Kidney tubule cell (primary cell): Measurements from ENCODE around the gene DNAJC12.
"Not testable (repeated sequence)": the region's sequence is repeated elsewhere in the genome, so short reads cannot be mapped to it uniquely, and the experiment has no call there.

Experiments
- DNase-seq: peaks from one replicate; pipeline ENCODE4 v3.0.0-alpha.2; 2018; ENCODE audit warnings: low spot score

The DNAJC12 gene

DNA sequence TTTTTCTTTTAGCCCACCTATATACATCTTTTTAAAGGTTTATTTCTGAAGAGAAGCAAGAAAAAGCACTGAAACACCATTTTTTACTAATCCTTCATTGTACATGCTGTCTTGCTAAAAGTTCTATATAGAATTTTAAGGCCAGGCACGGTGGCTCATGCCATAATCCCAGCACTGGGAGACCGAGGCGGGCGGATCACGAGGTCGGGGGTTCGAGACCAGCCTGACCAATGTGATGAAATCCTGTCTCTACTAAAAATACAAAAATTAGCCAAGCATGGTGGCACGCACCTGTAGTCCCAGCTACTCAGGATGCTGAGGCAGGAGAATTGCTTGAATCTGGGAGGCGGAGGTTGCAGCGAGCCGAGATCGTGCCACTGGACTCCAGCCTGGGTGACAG lies 1.5 kb upstream of the DNAJC12 start:
- not testable (repeated sequence) for DNase-seq

- DNase-seq: no peak
Observed at GRCh38 chr10:67836972-67837371, 1.0 kb downstream of the DNAJC12 start.

DNA sequence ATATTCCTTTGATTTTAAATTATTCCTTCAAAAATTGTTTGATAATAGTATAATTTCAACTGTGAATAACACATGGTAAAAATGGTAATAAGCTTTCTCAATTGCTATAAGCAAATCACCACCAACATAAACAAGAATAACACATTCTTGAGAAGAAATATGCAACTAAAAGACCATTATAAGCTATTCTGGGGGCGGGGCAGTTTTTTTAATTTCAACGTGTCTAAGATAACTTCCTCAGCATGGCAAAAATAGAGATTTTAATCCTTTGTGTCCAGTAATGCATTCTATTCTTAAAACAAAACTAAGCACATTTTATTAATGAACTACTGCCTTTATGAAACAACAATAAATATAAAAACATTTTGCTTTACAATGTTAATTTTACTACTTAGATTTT lies 1.5 kb downstream of the DNAJC12 start:
- DNase-seq: no peak

- DNase-seq: not testable (repeated sequence)
Observed at GRCh38 chr10:67835541-67836394, 2.2 kb downstream of the DNAJC12 start.

DNA sequence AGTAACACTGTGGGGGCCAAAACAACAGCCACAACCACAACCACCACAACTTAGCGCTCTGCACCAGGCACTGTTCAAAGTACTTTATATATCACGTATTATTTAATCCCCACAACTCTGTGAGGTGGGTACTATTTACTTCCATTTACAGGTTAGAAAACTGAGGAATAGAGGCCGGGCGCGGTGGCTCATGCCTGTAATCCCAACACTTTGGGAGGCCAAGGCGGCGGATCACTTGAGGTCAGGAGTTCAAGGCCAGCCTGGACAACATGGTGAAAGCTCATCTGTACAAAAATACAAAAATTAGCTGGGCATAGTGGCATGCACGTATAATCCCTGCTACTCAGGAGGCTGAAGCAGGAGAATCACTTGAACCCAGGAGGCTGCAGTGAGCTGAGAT lies 3.6 kb downstream of the DNAJC12 start:
- no peak for DNase-seq

GRCh38 chr10:67827811-67828210 lies 10.2 kb downstream of the DNAJC12 start:
- DNase-seq: no peak

GRCh38 chr10:67819768-67820204 lies 18.2 kb downstream of the DNAJC12 start:
- DNase-seq: peak; percentile 97

GRCh38 chr10:67818323-67818722 lies 19.7 kb downstream of the DNAJC12 start:
- peak; percentile 97 for DNase-seq

DNA sequence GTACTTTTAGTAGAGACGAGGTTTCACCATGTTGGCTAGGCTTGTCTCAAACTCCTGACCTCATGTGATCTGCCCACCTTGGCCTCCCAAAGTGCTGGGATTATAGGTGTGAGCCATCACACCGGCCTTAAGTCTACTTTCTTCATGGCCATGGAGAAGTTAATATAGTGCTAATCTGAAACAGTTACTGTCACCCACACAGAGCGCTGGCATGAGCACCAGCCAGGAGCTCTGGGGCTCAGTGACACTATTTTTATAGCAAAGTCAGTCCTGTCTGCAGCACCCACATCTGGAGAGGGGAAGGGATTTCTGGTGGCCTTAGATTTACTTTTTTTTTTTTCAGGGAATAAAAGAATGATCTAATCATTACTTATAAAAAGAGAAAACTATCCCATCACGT lies 21.3 kb downstream of the DNAJC12 start:
- DNase-seq: no peak

DNA sequence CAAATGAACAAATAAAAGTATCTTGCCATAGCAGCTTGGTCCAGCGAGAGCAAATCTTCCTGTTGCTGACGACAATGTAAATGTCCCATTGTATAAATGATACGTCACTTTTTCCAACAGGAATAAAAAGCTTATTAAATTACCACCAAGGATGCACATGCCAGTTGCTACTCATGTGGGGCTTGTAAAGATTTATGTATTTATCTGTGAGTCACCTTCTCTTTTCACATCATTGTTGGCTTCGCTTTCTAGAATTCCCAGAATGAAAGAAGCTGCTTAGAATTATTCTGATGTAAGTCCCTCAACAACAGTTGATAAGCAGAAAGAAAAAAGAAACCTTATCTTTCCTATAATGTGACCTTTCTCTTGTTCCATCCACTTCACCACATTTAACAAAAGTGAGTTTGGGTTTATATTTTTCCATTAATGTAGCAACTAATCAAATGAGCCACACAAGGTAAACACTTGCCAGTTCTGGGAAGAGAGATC lies 22.4 kb downstream of the DNAJC12 start:
- peak; percentile 22 for DNase-seq

GRCh38 chr10:67812007-67812406 lies 26.0 kb downstream of the DNAJC12 start:
- no peak for DNase-seq

DNA sequence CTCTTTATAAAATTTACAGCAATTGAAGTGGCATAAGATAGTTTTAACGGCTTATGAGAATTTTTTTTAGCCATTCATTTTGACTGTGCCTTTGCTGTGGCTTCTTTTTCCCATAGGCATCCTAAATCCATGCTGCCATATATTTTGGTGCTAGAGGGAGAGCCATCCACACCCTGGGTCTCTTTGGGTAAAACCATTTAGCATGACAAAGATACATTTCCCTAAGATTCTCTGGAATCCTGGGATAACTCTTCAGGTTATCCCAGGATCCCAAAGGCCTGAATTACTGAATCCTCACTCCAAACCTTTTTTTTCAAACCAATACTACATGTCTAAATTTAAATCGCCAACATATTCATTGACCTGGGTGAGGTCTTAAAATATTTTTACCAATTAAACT lies 28.9 kb downstream of the DNAJC12 start:
- DNase-seq: no peak

- DNase-seq: no peak
Observed at GRCh38 chr10:67808704-67809103, 29.3 kb downstream of the DNAJC12 start.

- DNase-seq: no peak
Observed at GRCh38 chr10:67807855-67808456, 30.0 kb downstream of the DNAJC12 start.

- DNase-seq: peak; percentile 41
Observed at GRCh38 chr10:67804395-67804678, 33.7 kb downstream of the DNAJC12 start.

- peak; percentile 26 for DNase-seq
Observed at GRCh38 chr10:67803588-67804394, 34.2 kb downstream of the DNAJC12 start.

DNA sequence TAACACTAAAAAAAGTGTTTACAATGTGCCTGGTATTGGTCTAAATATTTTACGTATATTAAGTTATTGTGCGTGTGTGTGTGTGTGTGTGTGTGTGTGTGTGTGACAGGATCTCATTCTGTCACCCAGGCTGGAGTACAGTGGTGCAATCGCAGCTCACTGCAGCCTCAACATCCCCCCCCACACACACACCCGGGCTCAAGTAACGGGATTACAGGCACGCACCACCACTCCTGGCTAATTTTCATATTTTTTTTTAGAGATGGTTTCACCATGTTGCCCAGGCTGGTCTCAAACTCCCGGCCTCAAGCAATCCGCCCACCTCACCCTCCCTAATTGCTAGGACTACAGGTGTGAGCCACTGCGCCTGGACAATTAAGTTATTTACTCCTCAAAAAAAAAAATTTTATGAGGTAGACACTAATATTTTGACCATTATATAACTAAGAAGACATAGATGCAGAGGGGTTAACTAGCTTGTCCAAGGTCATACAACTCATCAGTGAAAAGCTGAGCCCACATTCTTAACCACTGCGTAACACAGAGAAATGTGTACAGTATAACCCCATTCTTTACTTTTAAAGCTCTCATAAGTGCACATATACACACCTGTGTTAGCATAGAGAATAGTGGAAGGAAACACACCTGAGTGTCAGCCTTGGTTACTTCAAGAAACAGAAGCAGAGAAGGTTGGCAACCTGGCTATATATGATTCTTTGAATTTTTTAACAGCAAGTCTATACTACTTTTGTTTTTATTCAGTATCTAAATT lies 35.0 kb downstream of the DNAJC12 start:
- no peak for DNase-seq

GRCh38 chr10:67801118-67801517 lies 36.9 kb downstream of the DNAJC12 start:
- no peak for DNase-seq

GRCh38 chr10:67794909-67795460 lies 43.0 kb downstream of the DNAJC12 start:
- DNase-seq: no peak

DNA sequence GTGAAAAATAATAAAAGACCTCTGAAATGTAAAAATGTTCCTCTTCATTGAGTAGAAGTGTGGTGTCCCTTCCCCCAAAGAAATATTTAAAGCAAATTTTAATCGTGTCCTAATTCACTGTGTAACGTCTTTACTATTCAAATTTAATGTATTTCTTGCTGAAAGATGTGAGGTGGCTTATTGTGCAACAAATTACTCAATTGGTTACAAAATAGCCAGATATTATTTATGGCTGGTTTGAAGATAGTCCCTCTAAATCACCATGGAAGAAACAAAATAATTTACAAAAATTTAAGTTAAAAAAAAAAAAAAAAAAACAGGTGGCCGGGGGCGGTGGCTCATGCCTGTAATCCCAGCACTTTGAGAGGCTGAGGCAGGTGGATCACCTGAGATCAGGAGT lies 43.7 kb downstream of the DNAJC12 start:
- DNase-seq: no peak

DNA sequence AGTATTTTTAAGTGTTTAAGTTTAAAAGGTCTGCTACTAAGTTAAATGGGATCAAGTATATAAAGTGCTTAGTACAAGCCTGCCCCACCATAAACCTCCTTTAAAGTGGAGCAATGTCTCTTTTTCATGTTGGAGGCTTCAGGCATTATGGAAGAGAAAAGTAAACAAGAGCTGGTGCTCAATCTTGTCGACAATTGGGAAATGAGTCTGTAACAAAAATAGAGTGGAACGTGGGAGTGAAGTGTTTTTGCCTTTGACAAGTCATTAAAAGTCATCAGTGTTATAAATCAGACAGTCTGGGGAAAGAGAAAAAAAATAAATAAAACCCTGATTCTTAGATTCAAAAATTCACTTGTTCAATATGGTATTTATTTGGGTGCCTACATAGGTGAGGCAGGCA lies 44.7 kb downstream of the DNAJC12 start:
- no peak for DNase-seq

DNA sequence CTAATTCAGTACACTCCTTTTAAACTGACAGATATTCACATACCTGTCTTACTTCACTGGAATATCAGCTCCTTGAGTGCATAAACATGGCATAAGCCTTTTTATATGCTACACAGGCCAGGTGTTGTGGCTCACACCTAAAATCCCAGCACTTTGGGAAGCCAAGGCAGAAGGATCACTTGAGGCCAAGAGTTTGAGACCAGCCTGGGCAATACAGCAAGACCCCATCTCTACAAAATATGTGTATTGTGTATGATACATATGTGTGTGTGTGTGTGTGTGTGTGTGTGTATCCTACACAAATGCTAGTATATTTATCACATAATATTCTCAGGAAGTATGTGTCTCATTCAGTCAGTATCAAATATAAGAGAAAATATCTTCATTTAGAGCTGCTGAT lies 45.3 kb downstream of the DNAJC12 start:
- no peak for DNase-seq
